RWPE2 (cell line): ENCODE measurements around the gene ATP5MC2.
A peak's percentile ranks its signal among the peaks of the same experiment; 100 is the strongest.

Experiments used
- ATAC-seq: fragments of 200-7000 bp; cut with Tn5 transposase; 3 replicates; pipeline ENCODE4 v1.9.1; 2021; ENCODE audit warnings: low read depth
- DNase-seq: peaks from one replicate; pipeline ENCODE4 v3.0.0-alpha.2; 2020; ENCODE audit warnings: low spot score
- H3K27ac ChIP-seq: fragments of 450-650 bp; 2 replicates; pipeline ENCODE4 v1.5.1; 2017; ENCODE audit warnings: mild to moderate bottlenecking; ENCODE audit not compliant: poor library complexity, severe bottlenecking
- H3K27me3 ChIP-seq: fragments of 250-450 bp; sonication (Bioruptor Pico); 2 replicates; pipeline ENCODE4 v1.5.1; 2021; ENCODE audit warnings: mild to moderate bottlenecking, moderate library complexity; ENCODE audit not compliant: insufficient read depth, poor library complexity, severe bottlenecking
- H3K36me3 ChIP-seq: fragments of 250-450 bp; sonication (Bioruptor Pico); 2 replicates; pipeline ENCODE4 v1.5.1; 2020; ENCODE audit warnings: low read depth, mild to moderate bottlenecking, moderate library complexity
- H3K4me1 ChIP-seq: fragments of 250-450 bp; sonication (Bioruptor Pico); 2 replicates; pipeline ENCODE4 v1.5.1; 2021; ENCODE audit warnings: mild to moderate bottlenecking, moderate library complexity; ENCODE audit not compliant: insufficient read depth, poor library complexity, severe bottlenecking
- H3K4me3 ChIP-seq: fragments of 250-450 bp; sonication (Bioruptor Pico); 2 replicates; pipeline ENCODE4 v1.5.1; 2021; ENCODE audit warnings: mild to moderate bottlenecking, moderate library complexity; ENCODE audit not compliant: severe bottlenecking
- H3K9me3 ChIP-seq: fragments of 250-450 bp; sonication (Bioruptor Pico); 2 replicates; pipeline ENCODE4 v1.5.1; 2021; ENCODE audit warnings: mild to moderate bottlenecking, moderate library complexity; ENCODE audit not compliant: severe bottlenecking
- TF ChIP-seq, protein P1 (sequence below): fragments of 450-650 bp; IDR thresholded peaks from one replicate; pipeline ENCODE4 v1.5.1; 2017; ENCODE audit warnings: mild to moderate bottlenecking, moderate library complexity; ENCODE audit not compliant: poor library complexity, severe bottlenecking

The ATP5MC2 gene

DNA sequence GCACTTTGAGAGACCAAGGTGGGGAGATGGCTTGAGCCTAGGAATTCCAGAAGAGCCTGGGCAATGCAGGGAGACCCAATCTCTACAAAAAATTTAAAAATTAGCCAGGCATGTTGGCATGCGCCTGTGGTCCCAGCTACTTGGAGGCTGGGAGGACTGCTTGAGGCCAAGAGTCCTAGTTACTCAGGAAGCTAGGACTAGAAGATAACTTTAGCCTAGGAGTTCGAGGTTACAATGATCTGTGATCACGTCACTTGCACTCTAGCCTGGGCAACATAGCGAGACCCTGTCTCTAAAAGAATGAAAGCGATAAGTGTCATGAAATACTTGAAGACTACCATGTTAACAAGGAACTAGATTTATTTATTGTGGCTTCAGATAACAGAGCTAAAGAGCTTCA lies 53.2 kb downstream of the ATP5MC2 start:
- H3K27ac ChIP-seq, result no peak overlapping the region
- H3K36me3 ChIP-seq, result peaks cover 5% of the 10 kb centered on the region; the same call in 1 of the 2 replicates
- DNase-seq, result no peak
- peaks cover 18% of the 10 kb centered on the region for H3K4me1 ChIP-seq
- ATAC-seq, result no peak
- H3K9me3 ChIP-seq, result no peaks in the 10 kb centered on the region
- H3K4me3 ChIP-seq, result no peak overlapping the region
- no peaks in the 10 kb centered on the region for H3K27me3 ChIP-seq
- TF ChIP-seq, protein P1, sequence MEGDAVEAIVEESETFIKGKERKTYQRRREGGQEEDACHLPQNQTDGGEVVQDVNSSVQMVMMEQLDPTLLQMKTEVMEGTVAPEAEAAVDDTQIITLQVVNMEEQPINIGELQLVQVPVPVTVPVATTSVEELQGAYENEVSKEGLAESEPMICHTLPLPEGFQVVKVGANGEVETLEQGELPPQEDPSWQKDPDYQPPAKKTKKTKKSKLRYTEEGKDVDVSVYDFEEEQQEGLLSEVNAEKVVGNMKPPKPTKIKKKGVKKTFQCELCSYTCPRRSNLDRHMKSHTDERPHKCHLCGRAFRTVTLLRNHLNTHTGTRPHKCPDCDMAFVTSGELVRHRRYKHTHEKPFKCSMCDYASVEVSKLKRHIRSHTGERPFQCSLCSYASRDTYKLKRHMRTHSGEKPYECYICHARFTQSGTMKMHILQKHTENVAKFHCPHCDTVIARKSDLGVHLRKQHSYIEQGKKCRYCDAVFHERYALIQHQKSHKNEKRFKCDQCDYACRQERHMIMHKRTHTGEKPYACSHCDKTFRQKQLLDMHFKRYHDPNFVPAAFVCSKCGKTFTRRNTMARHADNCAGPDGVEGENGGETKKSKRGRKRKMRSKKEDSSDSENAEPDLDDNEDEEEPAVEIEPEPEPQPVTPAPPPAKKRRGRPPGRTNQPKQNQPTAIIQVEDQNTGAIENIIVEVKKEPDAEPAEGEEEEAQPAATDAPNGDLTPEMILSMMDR, result no peak

DNA sequence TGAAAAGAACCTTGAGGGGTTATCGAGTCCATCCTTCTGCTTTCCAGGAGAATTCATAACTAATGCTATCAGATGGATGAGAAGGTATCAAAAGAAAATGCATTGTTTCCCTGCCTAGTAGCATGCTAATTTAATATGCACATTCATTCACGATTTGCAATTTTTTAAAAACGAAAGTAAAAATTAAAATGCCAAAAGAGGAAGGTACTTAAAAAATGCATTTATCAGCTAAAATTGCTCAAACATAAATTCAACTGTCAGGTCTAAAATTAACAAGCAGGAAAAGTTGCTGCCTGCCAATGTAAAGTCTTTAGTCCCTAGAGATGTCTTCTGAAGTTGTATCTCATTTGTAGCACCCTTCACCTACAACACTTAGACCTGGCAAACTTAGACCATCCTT lies 57.6 kb downstream of the ATP5MC2 start:
- Histone ChIP-seq H3K4me3 (peak overlapping the region; percentile 6), H3K36me3 (peaks cover 23% of the 10 kb centered on the region), H3K27me3 (no peaks in the 10 kb centered on the region), H3K27ac (no peak overlapping the region), H3K4me1 (peaks cover 18% of the 10 kb centered on the region), H3K9me3 (no peaks in the 10 kb centered on the region)
- ATAC-seq (no peak), DNase-seq (no peak)
- TF ChIP-seq, protein P1, result no peak

DNA sequence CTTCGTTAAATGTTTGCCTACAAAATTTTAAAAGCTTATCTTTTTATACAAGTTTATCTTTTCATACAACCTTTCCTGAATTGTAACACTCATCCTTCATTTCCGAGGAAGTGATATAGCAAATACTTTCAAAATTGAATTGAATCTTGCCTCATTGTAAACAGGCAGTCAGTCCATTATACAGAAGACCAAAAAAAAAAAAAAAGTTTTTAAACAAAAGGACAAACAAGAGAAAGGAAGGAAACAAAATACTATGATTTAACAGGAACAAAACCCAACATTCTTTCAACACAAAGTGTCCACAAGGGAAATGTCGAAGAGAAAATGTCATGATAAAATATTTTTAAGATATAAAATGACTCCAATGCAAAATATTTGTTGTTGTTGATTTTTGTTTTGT lies 58.2 kb downstream of the ATP5MC2 start:
- H3K36me3 ChIP-seq, result peaks cover 26% of the 10 kb centered on the region
- H3K27ac ChIP-seq, result no peak overlapping the region
- no peaks in the 10 kb centered on the region for H3K27me3 ChIP-seq
- TF ChIP-seq, protein P1, result no peak
- no peak for DNase-seq
- H3K9me3 ChIP-seq, result no peaks in the 10 kb centered on the region
- no peak overlapping the region for H3K4me3 ChIP-seq
- H3K4me1 ChIP-seq, result peaks cover 21% of the 10 kb centered on the region
- no peak for ATAC-seq

DNA sequence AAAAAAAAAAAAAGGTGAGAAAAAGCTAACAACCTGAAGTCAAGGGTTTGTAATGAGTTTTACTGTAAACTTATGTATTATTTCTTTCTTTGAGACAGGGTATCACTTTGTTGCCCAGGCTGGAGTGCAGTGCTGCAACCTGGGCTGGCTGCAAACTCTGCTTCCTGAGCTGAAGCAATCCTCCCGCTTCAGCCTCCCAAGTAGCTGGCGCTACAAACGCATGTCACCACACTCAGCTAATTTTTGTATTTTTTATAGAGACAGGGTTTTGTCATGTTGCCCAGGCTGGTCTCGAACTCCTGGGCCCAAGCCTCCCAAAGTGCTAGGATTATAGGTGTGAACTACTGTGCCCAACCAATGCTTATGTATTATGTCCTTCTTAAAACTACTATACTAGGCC lies 58.9 kb downstream of the ATP5MC2 start:
- Histone ChIP-seq H3K27ac (no peak overlapping the region), H3K4me1 (peaks cover 21% of the 10 kb centered on the region), H3K9me3 (no peaks in the 10 kb centered on the region), H3K27me3 (no peaks in the 10 kb centered on the region), H3K4me3 (no peak overlapping the region), H3K36me3 (peaks cover 26% of the 10 kb centered on the region)
- TF ChIP-seq, protein P1, result no peak
- DNase-seq (no peak), ATAC-seq (no peak)
